Aorta (tissue), 5 donors: ENCODE data around the gene TMEM87A. TPM values are rescaled to one million over a fixed set of nuclear protein-coding genes. Genes with fewer than 3 reads are reported as not detected.

Source experiments
- ATAC-seq: fragments of 200-7000 bp; cut with Tn5 transposase; one replicate; pipeline ENCODE4 v1.9.1; 2022; ENCODE audit warnings: moderate library complexity; ENCODE audit not compliant: low FRiP score
- DNase-seq, 2 donors: peaks; one replicate each; pipeline ENCODE4 v3.0.0-alpha.2; 2020
- H3K27ac ChIP-seq, 2 donors: one replicate each; pipeline ENCODE4 v1.5.1; 2013; ENCODE audit warnings: low read length in 2 of 2, mild to moderate bottlenecking in 2 of 2, moderate library complexity in 2 of 2, control low read depth in 1 of 2, inconsistent platforms in 1 of 2, low read depth in 1 of 2
- H3K27me3 ChIP-seq, 2 donors: one replicate each; pipeline ENCODE4 v1.6.1; 2013; ENCODE audit warnings: control low read depth in 1 of 2, low read length in 1 of 2, mild to moderate bottlenecking in 1 of 2, moderate library complexity in 1 of 2; ENCODE audit not compliant: insufficient read depth in 2 of 2, control insufficient read depth in 1 of 2
- H3K36me3 ChIP-seq, 2 donors: one replicate each; pipeline ENCODE4 v1.6.1; 2013; ENCODE audit warnings: control low read depth in 1 of 2, low read length in 1 of 2, mild to moderate bottlenecking in 1 of 2; ENCODE audit not compliant: insufficient read depth in 2 of 2, control insufficient read depth in 1 of 2
- H3K4me1 ChIP-seq, 2 donors: one replicate each; pipeline ENCODE4 v1.6.1; 2013; ENCODE audit warnings: low read length in 2 of 2, control low read depth in 1 of 2, mild to moderate bottlenecking in 1 of 2, moderate library complexity in 1 of 2; ENCODE audit not compliant: insufficient read depth in 2 of 2, control insufficient read depth in 1 of 2
- H3K4me3 ChIP-seq, 2 donors: one replicate each; pipeline ENCODE4 v1.5.1; 2013; ENCODE audit warnings: low read length in 2 of 2, control low read depth in 1 of 2, mild to moderate bottlenecking in 1 of 2
- H3K9me3 ChIP-seq: one replicate; pipeline ENCODE4 v1.6.1; 2013; ENCODE audit warnings: mild to moderate bottlenecking, low read length; ENCODE audit not compliant: control insufficient read depth
- WGBS, 2 donors: extraction: QIAGEN DNeasy Blood & Tissue Kit; methylation state at CpG; one replicate each; pipeline ENCODE4 v1.1.7; 2013; 5-methylcytosine and 5-hydroxymethylcytosine counted together
- intact Hi-C, 2 donors: fragments of 100-400 bp; cut with DNase I; formaldehyde crosslinking; loops; one replicate each; pipeline versions ENCODE4 v1.14.2 to v1.15.0; 2022
- polyA plus RNA-seq, 2 donors: library from polyadenylated mRNA; stranded (reverse); fragments of 200-250 nt; gene quantifications; one replicate each; pipeline ENCODE4 v1.2.3, GENCODE V29; 2013
- total RNA-seq, 2 donors: library from RNA; stranded (reverse); fragmentation: NEBNext Ultra II Directional; extraction: Animal tissue kit (Norgen Biotek cat#: 25700); gene quantifications; one replicate each; pipeline ENCODE4 v1.2.1, GENCODE V29; 2021
- donor health status: healthy with polysubstance abuse.
- donor health status: Bipolar disorder and iron deficiency.
- donor health status: DM: no; HTN: no; CAD: no.
- donor health status: DM: no; HTN: no; CAD: no.
- donor health status: DM: yes; HTN: yes; CAD: no.

Gene TMEM87A
- total and polyA plus RNA-seq, 4 donors: 21.4 to 66.8 (median 48.4) TPM

DNA sequence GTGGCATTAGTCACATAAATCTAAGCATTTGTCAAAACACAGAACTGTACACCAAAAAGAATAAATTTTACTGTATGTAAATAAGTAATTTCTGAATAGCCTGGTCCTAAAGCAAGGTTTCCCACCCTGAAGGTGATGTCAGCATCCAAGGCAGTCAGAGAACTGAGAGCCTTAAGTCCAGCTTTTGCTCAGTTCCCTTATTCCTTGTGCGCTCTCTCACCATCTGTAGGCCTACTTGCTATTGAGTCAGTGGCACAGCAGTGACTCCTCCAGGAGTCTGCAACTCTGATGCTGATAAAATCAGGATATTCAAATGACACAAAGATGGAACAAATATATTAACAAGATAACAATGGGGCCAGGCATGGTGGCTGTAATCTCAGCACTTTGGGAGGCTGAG, 87.4 kb downstream of the TMEM87A start:
- no peak for DNase-seq
- no peaks in the 10 kb centered on the region for H3K9me3 ChIP-seq
- no peak for ATAC-seq
- intact Hi-C loops: no loop called here
- 97 to 100% methylated on average over 1 of the region's 1 CpG for WGBS, 2 donors
- no peaks in the 10 kb centered on the region for H3K4me1 ChIP-seq
- H3K27me3 ChIP-seq: no peaks in the 10 kb centered on the region
- H3K4me3 ChIP-seq: no peak overlapping the region
- no peak overlapping the region for H3K27ac ChIP-seq
- peaks cover 11 to 19% of the 10 kb centered on the region in 2 donors for H3K36me3 ChIP-seq

DNA sequence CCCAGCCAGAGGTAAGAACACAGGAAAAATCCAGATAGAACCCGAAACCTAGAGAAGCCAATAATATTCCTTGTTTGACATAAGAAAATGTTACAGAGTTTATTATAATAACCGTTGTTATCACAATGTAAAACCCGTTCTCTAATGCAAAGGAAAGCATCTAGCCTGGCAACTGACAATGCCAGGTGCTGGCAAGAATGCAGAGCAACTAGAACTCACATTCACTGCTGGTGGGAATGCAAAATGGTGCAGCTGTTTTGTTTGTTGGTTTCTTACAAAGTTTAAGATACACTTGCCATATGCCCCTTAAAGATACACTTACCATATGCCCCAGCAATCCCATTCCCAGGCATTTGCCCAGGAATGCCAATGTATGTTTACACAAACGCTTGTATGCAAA, 88.5 kb downstream of the TMEM87A start:
- Histone ChIP-seq H3K27ac (no peak overlapping the region), H3K9me3 (no peaks in the 10 kb centered on the region), H3K4me1 (no peaks in the 10 kb centered on the region), H3K36me3 (peaks cover 11 to 22% of the 10 kb centered on the region in 2 donors), H3K27me3 (no peaks in the 10 kb centered on the region), H3K4me3 (no peak overlapping the region)
- no peak for DNase-seq
- WGBS, 2 donors: 94 to 95% methylated on average over 4 of the region's 4 CpGs
- intact Hi-C loops: no loop called here
- no peak for ATAC-seq

DNA sequence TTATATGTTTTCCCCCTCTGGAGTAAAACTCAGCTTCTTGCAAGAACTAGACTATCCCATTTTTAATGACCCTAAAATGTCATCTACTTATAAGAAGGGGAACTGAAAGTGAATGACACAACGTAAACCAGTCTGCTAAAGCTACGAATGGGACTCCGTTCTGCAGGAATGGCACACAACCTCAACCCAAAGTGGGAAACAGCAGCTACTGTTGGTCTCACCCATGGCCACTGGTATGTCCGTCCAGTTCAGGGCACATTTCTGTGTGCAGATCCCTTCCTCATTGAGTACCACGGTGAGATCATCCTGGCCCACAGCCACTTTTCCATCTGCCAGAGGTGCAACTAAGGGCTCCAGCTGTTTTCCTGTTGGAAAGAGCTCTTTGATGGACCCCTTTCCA, 88.9 kb downstream of the TMEM87A start:
- H3K27me3 ChIP-seq: no peaks in the 10 kb centered on the region
- WGBS, 2 donors: 71 to 74% methylated on average over 5 of the region's 5 CpGs
- DNase-seq: peak in 1 of 2 donors; percentile 55
- H3K36me3 ChIP-seq: peaks cover 11 to 22% of the 10 kb centered on the region in 2 donors
- H3K27ac ChIP-seq: no peak overlapping the region
- intact Hi-C loops: no loop called here
- H3K4me3 ChIP-seq: no peak overlapping the region
- no peak for ATAC-seq
- no peaks in the 10 kb centered on the region for H3K4me1 ChIP-seq
- H3K9me3 ChIP-seq: no peaks in the 10 kb centered on the region

DNA sequence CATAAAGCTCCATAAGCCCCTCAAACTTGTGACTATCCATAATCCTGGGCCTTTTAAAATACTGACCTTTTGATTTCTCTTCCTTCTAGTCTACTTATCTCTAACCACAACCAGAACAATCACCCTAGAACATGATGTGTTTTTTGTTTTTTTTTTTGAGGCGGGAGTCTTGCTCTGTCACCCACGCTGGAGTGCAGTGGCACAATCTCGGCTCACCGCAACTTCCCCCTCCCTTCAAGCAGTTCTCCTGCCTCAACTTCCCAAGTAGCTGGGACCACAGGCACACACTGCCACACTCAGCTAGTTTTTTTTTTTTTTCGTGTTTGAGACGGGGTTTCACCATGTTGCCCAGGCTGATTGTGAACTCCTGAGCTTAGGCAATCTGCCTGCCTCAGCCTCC, 90.3 kb downstream of the TMEM87A start:
- no peaks in the 10 kb centered on the region for H3K27me3 ChIP-seq
- intact Hi-C loops: no loop called here
- H3K4me1 ChIP-seq: no peaks in the 10 kb centered on the region
- ATAC-seq (no peak), DNase-seq (no peak)
- WGBS, 2 donors: 88 to 89% methylated on average over 6 of the region's 6 CpGs
- no peak overlapping the region for H3K27ac ChIP-seq
- H3K9me3 ChIP-seq: no peaks in the 10 kb centered on the region
- H3K36me3 ChIP-seq: peaks cover 13 to 20% of the 10 kb centered on the region in 2 donors
- H3K4me3 ChIP-seq: no peak overlapping the region

DNA sequence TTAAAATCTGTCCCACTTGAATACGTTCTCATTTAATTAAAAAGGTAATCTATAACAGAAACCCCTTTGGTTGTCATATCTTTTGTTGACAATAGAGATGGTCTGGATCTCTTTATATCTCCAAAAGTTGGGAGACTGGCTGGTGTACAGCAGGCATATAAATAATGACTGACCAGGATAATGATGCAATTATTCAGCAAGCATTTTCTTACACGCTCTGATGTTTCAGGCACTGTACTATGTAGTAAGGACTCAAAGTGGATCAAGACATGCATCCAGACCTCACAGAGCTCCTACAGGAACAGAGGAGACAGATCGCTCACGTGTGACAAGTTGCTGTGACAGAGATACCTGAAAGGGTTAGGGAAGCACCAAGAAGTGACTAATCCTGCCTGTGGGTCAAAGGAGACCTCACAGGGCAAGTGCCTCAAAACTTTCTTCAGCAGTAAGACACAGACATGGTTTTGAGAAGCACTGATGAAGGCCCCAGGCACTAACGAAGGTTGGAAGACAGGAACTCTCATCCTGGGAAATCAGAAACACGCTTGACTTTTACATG, 90.8 kb downstream of the TMEM87A start:
- DNase-seq: no peak
- peaks cover 8 to 15% of the 10 kb centered on the region in 2 donors for H3K36me3 ChIP-seq
- 88 to 89% methylated on average over 6 of the region's 6 CpGs for WGBS, 2 donors
- ATAC-seq: no peak
- H3K27ac ChIP-seq: no peak overlapping the region
- intact Hi-C loops: no loop called here
- no peaks in the 10 kb centered on the region for H3K9me3 ChIP-seq
- no peak overlapping the region for H3K4me3 ChIP-seq
- no peaks in the 10 kb centered on the region for H3K4me1 ChIP-seq
- H3K27me3 ChIP-seq: no peaks in the 10 kb centered on the region

DNA sequence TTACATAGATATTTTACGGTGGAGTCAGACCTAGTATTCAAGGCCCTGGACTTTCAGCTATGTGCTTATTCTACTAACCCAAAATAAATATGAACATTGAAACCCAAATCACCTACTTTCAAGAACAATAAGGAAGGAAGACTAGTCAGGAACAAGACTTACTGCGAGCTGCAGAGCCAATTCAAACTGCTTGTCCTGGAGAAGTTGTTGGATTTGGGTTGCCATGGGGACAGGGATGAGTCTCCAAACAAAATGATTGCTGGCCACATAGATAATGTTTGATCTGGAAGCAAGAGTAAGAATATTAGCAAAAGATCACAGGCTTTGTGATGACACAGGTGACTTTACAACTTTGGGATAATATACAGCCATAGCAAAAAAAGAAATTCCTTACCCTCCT, 95.2 kb downstream of the TMEM87A start:
- WGBS, 2 donors: 84 to 88% methylated on average over 2 of the region's 2 CpGs
- Histone ChIP-seq H3K27me3 (no peaks in the 10 kb centered on the region), H3K9me3 (no peaks in the 10 kb centered on the region), H3K36me3 (peaks cover 11 to 12% of the 10 kb centered on the region in 2 donors), H3K4me3 (no peak overlapping the region), H3K27ac (no peak overlapping the region), H3K4me1 (no peaks in the 10 kb centered on the region)
- DNase-seq (no peak), ATAC-seq (no peak)
- intact Hi-C loops: no loop called here

DNA sequence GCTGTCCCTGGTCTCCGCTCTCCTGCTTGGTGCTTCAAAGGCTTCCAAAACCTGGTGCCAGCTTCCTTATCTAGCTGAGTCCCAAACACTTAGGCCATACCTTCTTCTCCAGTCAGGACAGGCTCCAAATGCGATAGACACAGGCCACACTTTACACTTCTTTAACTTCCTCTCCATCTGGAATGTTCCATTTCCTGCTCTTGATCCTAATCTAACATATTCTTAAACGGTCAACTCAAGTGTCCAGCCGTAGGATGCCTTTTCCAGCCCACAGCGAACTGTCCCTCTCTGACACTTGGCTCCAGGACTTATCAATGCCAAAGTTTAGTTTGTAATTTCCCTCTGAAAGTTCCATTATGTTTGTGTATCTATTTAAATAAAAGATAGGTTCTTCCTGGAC, 97.6 kb downstream of the TMEM87A start:
- intact Hi-C loops: no loop called here
- no peak for ATAC-seq
- no peak overlapping the region for H3K27ac ChIP-seq

DNA sequence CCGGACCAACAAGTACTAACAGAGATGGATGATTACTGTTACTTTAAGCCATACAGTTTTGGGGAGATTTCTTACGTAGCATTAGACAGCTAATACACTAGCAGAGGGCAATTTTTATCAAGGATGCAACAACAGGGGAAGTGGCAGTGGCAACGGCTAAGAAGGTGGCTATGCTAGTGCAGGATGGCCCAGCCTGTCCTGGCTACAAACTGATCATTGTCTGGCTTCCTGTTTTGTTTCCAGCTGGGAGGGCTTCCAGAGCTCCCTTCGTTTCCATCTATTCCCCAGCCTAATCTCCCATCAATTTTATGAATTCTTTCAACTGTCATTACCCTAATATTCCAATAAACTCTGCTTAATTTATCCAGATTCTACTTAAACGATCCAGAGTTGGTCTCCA, 100.8 kb downstream of the TMEM87A start:
- Histone ChIP-seq H3K9me3 (no peaks in the 10 kb centered on the region), H3K4me1 (no peaks in the 10 kb centered on the region), H3K27ac (no peak overlapping the region), H3K4me3 (no peak overlapping the region), H3K36me3 (peaks cover 9 to 10% of the 10 kb centered on the region in 2 donors), H3K27me3 (no peaks in the 10 kb centered on the region)
- no peak for DNase-seq
- intact Hi-C loops: no loop called here
- 90 to 92% methylated on average over 5 of the region's 5 CpGs for WGBS, 2 donors
- ATAC-seq: no peak

More for the DNA sequence above, 97.6 kb downstream of the TMEM87A start:
- 80 to 84% methylated on average over 5 of the region's 5 CpGs for WGBS, 2 donors
- Histone ChIP-seq H3K4me3 (no peak overlapping the region), H3K36me3 (peaks cover 10 to 12% of the 10 kb centered on the region in 2 donors), H3K9me3 (no peaks in the 10 kb centered on the region), H3K27me3 (no peaks in the 10 kb centered on the region), H3K4me1 (no peaks in the 10 kb centered on the region)
- no peak for DNase-seq

DNA sequence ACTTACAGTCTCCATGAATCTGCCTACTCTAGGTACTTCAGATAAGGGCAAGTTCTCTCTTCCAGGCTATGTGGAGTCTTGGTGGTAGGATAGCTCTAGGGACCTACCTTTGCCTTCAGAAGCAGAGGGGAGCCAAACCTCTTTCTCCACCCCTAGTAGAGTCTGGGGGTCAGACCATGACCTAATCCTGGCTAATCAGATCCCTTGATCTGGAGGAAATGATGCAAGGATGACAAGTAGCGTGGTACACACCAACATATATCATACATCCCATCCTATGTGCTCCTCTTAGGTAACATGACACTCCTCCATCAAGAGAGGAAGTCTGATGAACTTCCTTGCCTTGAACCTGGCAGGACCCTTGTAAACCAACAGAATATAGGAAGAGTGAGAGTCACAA, 101.4 kb downstream of the TMEM87A start:
- ATAC-seq (no peak), DNase-seq (no peak)
- intact Hi-C loops: no loop called here
- H3K9me3 ChIP-seq: no peaks in the 10 kb centered on the region
- H3K4me1 ChIP-seq: no peaks in the 10 kb centered on the region
- no peak overlapping the region for H3K27ac ChIP-seq
- no peak overlapping the region for H3K4me3 ChIP-seq
- WGBS, 2 donors: 93 to 97% methylated on average over 1 of the region's 1 CpG
- peaks cover 11 to 17% of the 10 kb centered on the region in 2 donors for H3K36me3 ChIP-seq
- no peaks in the 10 kb centered on the region for H3K27me3 ChIP-seq
